RWPE1 (cell line): ENCODE data around the gene TEX51.

ENCODE experiments used
- CTCF ChIA-PET: fragments of 350-600 bp; sonication (Branson Sonifier 250); formaldehyde crosslinking; extraction: SDS; loops from one replicate; lab custom pipeline; 2021; lab: Yijun Ruan, JAX
- POLR2A ChIA-PET: fragments of 400-600 bp; formaldehyde crosslinking; extraction: SDS; loops from one replicate; lab custom pipeline; 2020; ENCODE audit warnings: antibody characterized with exemption; ENCODE audit not compliant: low non-redundant PET; lab: Yijun Ruan, JAX
- DNase-seq: peaks from one replicate; pipeline ENCODE4 v3.0.0; 2012; ENCODE audit warnings: low spot score
- H3K27ac ChIP-seq: fragments of 450-650 bp; 2 replicates; pipeline ENCODE4 v1.5.1; 2017
- TF ChIP-seq, protein P1 (sequence below): fragments of 450-650 bp; conservative IDR thresholded peaks from 2 replicates; pipeline ENCODE4 v1.5.1; 2017; ENCODE audit warnings: low read depth, mild to moderate bottlenecking

TEX51 gene

DNA sequence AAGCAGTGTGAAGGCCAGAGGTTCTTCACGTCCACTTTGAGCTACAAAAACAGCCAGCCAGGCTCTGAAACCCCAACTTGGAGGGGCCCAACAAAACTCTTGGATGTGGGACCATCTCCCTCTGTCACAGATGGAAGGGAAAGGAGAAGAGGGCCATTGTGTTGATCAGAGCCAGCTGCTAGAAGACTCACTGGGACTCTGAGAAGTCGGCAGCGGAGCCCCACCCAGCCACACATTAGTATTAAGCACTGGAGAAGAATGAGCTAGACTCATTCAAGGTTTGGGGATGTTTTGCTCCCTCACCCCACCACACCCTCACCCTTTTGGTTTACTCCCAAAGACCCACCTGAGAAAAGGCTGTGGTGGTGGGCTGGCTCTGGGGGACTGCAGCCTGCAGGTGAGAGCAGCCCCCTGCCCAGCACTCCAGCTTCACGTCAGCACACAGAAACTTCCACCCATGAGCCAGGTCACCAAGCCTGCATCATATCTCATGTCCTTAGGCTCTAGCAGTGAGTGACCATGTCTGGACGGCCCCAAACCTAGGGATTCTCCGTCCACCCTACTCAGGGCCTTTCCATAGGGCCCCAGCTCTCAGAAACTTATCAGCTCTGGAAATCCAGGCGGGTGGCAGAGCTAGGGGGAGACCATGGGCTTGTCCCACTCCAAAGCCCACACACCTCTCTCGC is 12.6 kb downstream of the TEX51 start:
- DNase-seq: no peak
- TF ChIP-seq, protein P1, sequence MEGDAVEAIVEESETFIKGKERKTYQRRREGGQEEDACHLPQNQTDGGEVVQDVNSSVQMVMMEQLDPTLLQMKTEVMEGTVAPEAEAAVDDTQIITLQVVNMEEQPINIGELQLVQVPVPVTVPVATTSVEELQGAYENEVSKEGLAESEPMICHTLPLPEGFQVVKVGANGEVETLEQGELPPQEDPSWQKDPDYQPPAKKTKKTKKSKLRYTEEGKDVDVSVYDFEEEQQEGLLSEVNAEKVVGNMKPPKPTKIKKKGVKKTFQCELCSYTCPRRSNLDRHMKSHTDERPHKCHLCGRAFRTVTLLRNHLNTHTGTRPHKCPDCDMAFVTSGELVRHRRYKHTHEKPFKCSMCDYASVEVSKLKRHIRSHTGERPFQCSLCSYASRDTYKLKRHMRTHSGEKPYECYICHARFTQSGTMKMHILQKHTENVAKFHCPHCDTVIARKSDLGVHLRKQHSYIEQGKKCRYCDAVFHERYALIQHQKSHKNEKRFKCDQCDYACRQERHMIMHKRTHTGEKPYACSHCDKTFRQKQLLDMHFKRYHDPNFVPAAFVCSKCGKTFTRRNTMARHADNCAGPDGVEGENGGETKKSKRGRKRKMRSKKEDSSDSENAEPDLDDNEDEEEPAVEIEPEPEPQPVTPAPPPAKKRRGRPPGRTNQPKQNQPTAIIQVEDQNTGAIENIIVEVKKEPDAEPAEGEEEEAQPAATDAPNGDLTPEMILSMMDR: no peak
- POLR2A ChIA-PET: no interaction called here
- CTCF ChIA-PET: interaction anchor here (0.6 kb wide), 1 partner anchor 59 kb away, joined by 3 read pairs; no protein-coding TSS in a partner anchor
- H3K27ac ChIP-seq: no peak overlapping the region

DNA sequence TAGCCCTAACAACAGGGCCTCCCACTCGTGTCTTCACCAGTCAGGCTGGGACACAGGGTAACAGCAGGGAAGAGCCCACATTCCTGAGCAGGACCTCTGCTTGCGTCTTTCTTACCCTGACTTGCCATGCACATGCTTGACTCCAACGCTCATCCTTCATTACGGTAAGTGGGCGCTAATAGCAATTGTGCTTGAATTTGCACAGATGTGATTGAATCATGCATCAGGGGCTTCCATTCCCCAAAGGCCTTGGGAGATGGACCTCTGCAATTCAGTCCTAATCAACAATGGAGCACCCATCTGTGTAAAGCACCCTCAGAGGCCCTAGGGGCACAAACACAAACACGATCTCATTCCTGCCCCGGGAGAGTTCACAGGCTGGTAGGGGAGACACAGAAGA is 13.5 kb downstream of the TEX51 start:
- CTCF ChIA-PET: no interaction called here
- TF ChIP-seq, protein P1: no peak
- no peak overlapping the region for H3K27ac ChIP-seq
- POLR2A ChIA-PET: no interaction called here
- DNase-seq: no peak

DNA sequence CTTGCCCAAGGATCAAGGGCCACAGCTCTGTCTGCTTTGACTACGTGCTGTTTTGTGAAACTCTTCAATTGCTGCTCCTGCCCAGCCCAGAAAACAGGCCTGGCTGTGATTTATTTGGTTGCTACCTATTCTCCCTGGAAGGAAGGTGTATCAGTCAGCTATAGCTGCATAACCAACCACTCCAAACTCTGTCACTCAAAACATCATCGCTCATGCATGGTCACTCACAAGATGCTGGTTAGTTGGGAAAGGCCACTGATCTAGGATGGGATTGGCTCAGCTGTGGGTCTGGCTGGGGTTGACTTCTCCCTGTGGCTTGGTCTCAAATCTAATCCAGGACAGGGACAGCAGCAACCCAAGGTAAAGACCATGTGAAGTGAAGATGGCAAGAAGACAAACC is 14.6 kb downstream of the TEX51 start:
- TF ChIP-seq, protein P1: no peak
- H3K27ac ChIP-seq: no peak overlapping the region
- ChIA-PET CTCF (interaction anchor here (0.6 kb wide), 1 partner anchor 431 kb away, joined by 3 read pairs; no protein-coding TSS in a partner anchor), POLR2A (no interaction called here)
- DNase-seq: no peak

DNA sequence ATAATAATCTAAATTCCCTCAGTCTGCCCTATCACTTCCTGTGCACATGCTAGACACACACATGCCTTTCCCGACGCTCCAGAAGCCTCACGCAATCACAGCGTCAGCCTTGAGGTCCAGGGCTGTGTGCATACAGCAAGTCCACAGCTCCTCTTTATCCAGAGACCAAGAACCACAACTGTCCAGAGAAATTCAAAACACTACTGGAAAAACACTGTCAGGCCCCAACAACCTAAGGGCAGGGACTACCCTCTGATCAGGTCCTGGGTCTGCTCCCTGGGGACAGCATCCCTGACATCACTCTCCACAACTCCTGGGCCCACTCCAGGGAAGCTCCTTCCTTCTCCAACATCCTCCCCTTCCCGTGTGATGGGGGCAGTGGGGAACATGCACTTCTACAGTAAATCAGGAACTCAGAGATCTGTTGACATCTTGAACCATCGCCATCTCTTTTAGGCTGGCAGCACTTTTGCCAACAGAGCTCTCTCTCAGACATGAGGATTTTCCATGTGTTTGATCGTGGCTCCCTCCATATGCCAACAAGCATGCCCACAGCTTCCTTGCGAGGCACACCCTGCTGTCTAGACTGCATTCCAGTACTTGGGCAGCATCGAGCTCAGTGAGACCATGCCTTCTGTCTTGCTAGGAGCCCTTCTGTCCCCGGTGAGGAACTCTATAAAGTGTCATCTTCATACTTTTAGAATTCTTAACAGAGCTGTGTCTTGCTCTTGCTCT is 15.4 kb downstream of the TEX51 start:
- no peak overlapping the region for H3K27ac ChIP-seq
- DNase-seq: no peak
- TF ChIP-seq, protein P1: no peak
- ChIA-PET POLR2A (no interaction called here), CTCF (no interaction called here)

DNA sequence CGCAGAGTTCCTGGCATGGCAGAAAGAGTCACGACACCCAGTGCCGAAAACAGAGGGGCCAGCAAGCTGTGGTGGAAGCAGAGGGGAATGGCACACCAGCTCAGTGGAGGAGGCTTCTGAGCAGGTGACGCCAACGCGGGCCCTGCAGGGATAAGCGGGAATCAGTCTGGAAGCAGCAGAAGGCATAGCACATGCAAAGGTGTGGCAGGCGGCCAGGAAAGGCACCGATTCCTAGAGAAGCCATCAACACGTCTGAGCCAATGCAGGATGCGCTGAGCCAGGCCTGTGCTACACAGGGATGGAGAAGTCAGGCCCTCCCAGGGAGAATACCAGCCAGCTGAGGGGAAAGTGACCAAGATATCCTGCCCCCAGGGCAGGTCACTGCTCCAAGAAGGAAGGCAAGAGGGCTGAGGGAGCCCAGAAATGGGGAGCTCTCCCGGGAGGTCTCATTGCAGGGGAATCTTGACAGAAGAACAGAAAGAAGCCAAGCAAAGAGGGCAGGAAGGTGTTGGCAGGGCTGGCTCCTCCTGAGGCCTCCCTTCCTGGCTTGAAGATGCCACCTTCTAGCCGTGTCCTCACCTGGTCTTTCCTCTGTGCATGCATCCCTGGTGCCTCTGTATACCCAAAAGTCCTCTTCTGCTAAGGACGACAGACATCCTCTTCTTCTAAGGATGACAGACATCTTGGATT is 16.3 kb downstream of the TEX51 start:
- CTCF ChIA-PET: no interaction called here
- no peak overlapping the region for H3K27ac ChIP-seq
- DNase-seq: no peak
- TF ChIP-seq, protein P1: no peak
- POLR2A ChIA-PET: no interaction called here

DNA sequence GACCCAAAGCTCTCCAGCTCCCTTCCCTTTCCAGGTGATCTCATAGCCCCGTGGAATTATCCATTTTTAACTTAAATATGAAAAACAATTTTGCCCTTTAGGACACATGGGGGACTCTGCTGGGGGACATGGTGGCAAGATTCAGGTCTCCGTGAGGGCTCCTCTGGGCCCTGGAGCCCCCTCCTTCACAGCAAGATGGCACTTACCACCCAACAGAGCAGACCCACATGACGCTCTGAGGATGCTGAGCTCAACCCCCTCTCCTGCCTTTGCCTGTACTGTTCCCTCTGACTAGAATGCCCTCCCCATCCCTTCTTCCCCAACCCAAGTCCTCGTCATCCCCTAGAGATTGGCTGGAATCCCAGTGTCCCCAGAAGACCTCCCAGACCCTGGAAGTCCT is 17.2 kb downstream of the TEX51 start:
- POLR2A ChIA-PET: no interaction called here

More for the DNA sequence above, 17.2 kb downstream of the TEX51 start:
- CTCF ChIA-PET: no interaction called here
- TF ChIP-seq, protein P1: no peak
- H3K27ac ChIP-seq: no peak overlapping the region
- DNase-seq: no peak
